ENCODE measurements around the gene ATP10D. TPM values are rescaled to one million over a fixed set of nuclear protein-coding genes. Genes with fewer than 3 reads are reported as not detected.

The ATP10D gene
- total and polyA plus RNA-seq, 9 of the 15 experiments (the other 6 are each of a cell fraction or from before 2014, with no cell fraction given) = 0.10 to 0.36 (median 0.19) TPM; not detected in 1

DNA sequence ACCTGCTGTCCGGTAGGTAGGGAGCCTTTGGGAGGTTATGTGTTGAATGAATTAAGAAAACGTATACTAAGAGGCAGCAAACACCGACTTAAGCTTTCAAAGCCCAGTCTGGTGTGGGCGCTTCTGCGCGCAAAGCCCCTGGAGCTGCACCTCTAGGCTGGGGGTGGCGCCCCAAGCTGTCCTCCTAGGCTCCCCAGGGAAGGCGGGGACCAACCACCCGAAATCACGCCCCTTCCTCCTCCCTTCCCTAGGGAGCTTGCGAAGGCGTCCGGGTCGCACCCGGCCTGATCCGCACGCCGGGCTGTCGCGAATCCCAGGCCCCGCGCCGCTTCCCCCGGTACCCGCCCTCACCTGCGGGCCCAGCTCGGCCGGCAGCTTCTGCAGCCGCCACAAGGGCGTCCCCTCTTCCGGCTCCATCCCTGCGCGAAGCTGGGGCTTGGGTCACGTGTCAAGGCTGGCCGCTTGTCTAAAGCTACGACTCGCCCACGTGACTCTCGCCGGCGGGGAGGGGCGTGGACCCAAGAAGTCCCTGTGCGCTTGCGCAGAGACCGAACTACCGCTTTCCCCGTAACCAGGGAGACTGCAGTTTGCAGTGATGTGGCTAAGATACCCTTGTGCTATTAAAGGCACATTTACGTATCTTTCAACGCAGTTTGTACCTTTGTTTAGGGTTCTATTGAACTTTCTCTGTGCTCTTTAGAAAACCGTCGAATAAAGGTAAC, 21.7 kb upstream of the ATP10D start, which contains the start of gene COMMD8 (continued):
- TF ChIP-seq ZMIZ1 (IDR thresholded peaks at IDR 0.05; ENCODE audit: low read depth in 2 of 2, low read length in 2 of 2) = no peak
- no peak for TF ChIP-seq FOXM1 (IDR thresholded peaks at IDR 0.05; ENCODE audit: low read depth)
- no peak for TF ChIP-seq FOXM1 (CRISPR knock-in tag; IDR thresholded peaks at IDR 0.05; ENCODE audit: low read depth)
- peak; percentile 56; the same call in 1 of the 2 replicates for TF ChIP-seq RB1 (IDR thresholded peaks at IDR 0.05; ENCODE audit: low read depth)
- no peak for TF ChIP-seq SMC3 (conservative IDR thresholded peaks at IDR 0.05; ENCODE audit: insufficient read depth, low read depth, low read length)
- TF ChIP-seq YBX1 (IDR thresholded peaks at IDR 0.05) = no peak
- TF ChIP-seq HDGF (IDR thresholded peaks at IDR 0.05) = no peak
- no peak for TF ChIP-seq PHB (CRISPR knock-in tag; IDR thresholded peaks at IDR 0.05)
- TF ChIP-seq ZNF445 (CRISPR knock-in tag; IDR thresholded peaks at IDR 0.05; ENCODE audit: low read depth) = no peak
- TF ChIP-seq TOE1 (IDR thresholded peaks at IDR 0.05; ENCODE audit: borderline replicate concordance) = peak; percentile 98
- TF ChIP-seq TOE1 (CRISPR knock-in tag; IDR thresholded peaks at IDR 0.05; ENCODE audit: borderline replicate concordance, low read depth) = no peak
- TF ChIP-seq, protein P1, sequence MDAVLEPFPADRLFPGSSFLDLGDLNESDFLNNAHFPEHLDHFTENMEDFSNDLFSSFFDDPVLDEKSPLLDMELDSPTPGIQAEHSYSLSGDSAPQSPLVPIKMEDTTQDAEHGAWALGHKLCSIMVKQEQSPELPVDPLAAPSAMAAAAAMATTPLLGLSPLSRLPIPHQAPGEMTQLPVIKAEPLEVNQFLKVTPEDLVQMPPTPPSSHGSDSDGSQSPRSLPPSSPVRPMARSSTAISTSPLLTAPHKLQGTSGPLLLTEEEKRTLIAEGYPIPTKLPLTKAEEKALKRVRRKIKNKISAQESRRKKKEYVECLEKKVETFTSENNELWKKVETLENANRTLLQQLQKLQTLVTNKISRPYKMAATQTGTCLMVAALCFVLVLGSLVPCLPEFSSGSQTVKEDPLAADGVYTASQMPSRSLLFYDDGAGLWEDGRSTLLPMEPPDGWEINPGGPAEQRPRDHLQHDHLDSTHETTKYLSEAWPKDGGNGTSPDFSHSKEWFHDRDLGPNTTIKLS (IDR thresholded peaks at IDR 0.05; ENCODE audit: borderline replicate concordance, low read depth) = no peak
- TF ChIP-seq EHMT2 (IDR thresholded peaks at IDR 0.05) = no peak
- TF ChIP-seq PRPF4 (IDR thresholded peaks at IDR 0.05; ENCODE audit: insufficient read depth, low read depth, low read length, poor library complexity, severe bottlenecking) = no peak
- TF ChIP-seq NCOA2 (IDR thresholded peaks at IDR 0.05; ENCODE audit: partially characterized antibody in 2 of 2) = no peak
- TF ChIP-seq SNIP1 (IDR thresholded peaks at IDR 0.05; ENCODE audit: low read depth) = no peak
- peak; percentile 85 for TF ChIP-seq PHF20 (IDR thresholded peaks at IDR 0.05; ENCODE audit: partially characterized antibody)
- no peak for TF ChIP-seq PHTF2 (CRISPR knock-in tag; IDR thresholded peaks at IDR 0.05)
- TF ChIP-seq BDP1 (IDR thresholded peaks at IDR 0.05; ENCODE audit: insufficient read depth, insufficient read length) = no peak
- TF ChIP-seq IRF2 (CRISPR knock-in tag; IDR thresholded peaks at IDR 0.05) = no peak
- TF ChIP-seq TAF7 (tag; IDR thresholded peaks at IDR 0.05) = no peak
- no peak for TF ChIP-seq ZNF551 (CRISPR knock-in tag; IDR thresholded peaks at IDR 0.05)
- TF ChIP-seq DDX20 (tag; IDR thresholded peaks at IDR 0.05; ENCODE audit: low read depth) = no peak
- TF ChIP-seq ZNF436 (CRISPR knock-in tag; IDR thresholded peaks at IDR 0.05) = no peak
- TF ChIP-seq, protein P2, sequence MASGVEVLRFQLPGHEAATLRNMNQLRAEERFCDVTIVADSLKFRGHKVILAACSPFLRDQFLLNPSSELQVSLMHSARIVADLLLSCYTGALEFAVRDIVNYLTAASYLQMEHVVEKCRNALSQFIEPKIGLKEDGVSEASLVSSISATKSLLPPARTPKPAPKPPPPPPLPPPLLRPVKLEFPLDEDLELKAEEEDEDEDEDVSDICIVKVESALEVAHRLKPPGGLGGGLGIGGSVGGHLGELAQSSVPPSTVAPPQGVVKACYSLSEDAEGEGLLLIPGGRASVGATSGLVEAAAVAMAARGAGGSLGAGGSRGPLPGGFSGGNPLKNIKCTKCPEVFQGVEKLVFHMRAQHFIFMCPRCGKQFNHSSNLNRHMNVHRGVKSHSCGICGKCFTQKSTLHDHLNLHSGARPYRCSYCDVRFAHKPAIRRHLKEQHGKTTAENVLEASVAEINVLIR (CRISPR knock-in tag; IDR thresholded peaks at IDR 0.05) = no peak
- no peak for TF ChIP-seq BCL6 (CRISPR knock-in tag; IDR thresholded peaks at IDR 0.05)
